Measurements from ENCODE around the gene PTPRQ. TPM values are rescaled to one million over a fixed set of nuclear protein-coding genes. Genes with fewer than 3 reads are reported as not detected.

The PTPRQ gene
- total RNA-seq, 1 donor = 5.4 TPM

DNA sequence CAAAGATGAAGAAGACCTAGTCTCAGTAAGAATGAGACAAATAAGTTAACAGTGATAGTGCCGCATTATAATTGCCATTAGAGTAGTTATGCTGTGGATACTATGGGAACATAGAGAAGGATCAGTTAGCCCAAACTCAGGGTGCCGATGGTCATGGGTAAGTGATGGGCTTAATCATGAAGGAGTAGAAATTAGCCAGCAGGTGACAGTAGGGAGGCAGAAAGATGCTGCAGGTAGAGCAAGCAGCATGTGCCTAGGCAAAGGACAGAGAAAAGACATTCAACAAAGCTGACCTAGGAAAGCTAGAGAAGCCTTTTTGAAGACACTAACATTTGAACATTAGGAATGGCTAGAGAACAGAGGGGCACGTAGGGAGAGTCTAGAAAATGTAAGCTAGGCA lies 30.6 kb upstream of the PTPRQ start:
- Histone ChIP-seq H3K36me3 (ENCODE audit: insufficient read depth, low read length) (no peaks in the 10 kb centered on the region), H4K20me1 (ENCODE audit: insufficient read depth, low read length) (no peaks in the 10 kb centered on the region), H3K4me3 (ENCODE audit: insufficient read depth, low read length) (no peak overlapping the region), H3K27ac (ENCODE audit: low read depth, low read length) (no peak overlapping the region), H3K79me2 (ENCODE audit: insufficient read depth, low read length) (no peaks in the 10 kb centered on the region), H3K4me2 (ENCODE audit: insufficient read depth, low read length) (no peak overlapping the region), H3K4me1 (ENCODE audit: insufficient read depth, low read length) (no peaks in the 10 kb centered on the region), H3K9me3 (ENCODE audit: low read depth, low read length) (no peaks in the 10 kb centered on the region), H3K27me3 (ENCODE audit: insufficient read depth, low read length) (no peaks in the 10 kb centered on the region), H2AFZ (ENCODE audit: low read length) (peak overlapping the region; percentile 69)
- no peak for DNase-seq (ENCODE audit: insufficient read length, low spot score, missing footprints)
- TF ChIP-seq, protein P1, sequence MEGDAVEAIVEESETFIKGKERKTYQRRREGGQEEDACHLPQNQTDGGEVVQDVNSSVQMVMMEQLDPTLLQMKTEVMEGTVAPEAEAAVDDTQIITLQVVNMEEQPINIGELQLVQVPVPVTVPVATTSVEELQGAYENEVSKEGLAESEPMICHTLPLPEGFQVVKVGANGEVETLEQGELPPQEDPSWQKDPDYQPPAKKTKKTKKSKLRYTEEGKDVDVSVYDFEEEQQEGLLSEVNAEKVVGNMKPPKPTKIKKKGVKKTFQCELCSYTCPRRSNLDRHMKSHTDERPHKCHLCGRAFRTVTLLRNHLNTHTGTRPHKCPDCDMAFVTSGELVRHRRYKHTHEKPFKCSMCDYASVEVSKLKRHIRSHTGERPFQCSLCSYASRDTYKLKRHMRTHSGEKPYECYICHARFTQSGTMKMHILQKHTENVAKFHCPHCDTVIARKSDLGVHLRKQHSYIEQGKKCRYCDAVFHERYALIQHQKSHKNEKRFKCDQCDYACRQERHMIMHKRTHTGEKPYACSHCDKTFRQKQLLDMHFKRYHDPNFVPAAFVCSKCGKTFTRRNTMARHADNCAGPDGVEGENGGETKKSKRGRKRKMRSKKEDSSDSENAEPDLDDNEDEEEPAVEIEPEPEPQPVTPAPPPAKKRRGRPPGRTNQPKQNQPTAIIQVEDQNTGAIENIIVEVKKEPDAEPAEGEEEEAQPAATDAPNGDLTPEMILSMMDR (IDR thresholded peaks at IDR 0.05; ENCODE audit: extremely low read depth, low read depth, low read length) = no peak

DNA sequence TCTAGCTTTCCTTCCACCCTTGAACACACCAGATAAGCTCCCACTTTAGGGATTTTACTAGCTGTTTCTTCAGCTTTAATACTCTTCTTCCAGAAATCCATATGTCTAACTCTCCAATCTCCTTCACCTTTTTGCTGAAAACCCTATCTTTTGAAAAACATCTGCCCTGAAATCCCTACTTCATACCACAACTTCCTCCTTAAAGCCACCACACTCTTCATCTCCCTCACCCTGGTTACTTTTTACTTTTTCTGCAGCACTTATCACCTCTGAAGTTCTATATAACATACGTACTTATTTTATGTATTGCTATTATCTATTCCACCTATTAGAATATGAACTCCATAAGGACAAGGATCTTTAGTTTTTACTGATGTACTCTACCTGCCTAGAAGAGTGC lies 28.6 kb upstream of the PTPRQ start:
- Histone ChIP-seq H3K9me3 (ENCODE audit: low read depth, low read length) (no peaks in the 10 kb centered on the region), H3K4me2 (ENCODE audit: insufficient read depth, low read length) (no peak overlapping the region), H2AFZ (ENCODE audit: low read length) (no peak overlapping the region), H3K79me2 (ENCODE audit: insufficient read depth, low read length) (no peaks in the 10 kb centered on the region), H3K36me3 (ENCODE audit: insufficient read depth, low read length) (no peaks in the 10 kb centered on the region), H3K4me1 (ENCODE audit: insufficient read depth, low read length) (peaks cover 5% of the 10 kb centered on the region), H3K4me3 (ENCODE audit: insufficient read depth, low read length) (no peak overlapping the region), H3K27me3 (ENCODE audit: insufficient read depth, low read length) (no peaks in the 10 kb centered on the region), H4K20me1 (ENCODE audit: insufficient read depth, low read length) (no peaks in the 10 kb centered on the region), H3K27ac (ENCODE audit: low read depth, low read length) (no peak overlapping the region)
- no peak for DNase-seq (ENCODE audit: insufficient read length, low spot score, missing footprints)
- TF ChIP-seq, protein P1 (IDR thresholded peaks at IDR 0.05; ENCODE audit: extremely low read depth, low read depth, low read length) = no peak

DNA sequence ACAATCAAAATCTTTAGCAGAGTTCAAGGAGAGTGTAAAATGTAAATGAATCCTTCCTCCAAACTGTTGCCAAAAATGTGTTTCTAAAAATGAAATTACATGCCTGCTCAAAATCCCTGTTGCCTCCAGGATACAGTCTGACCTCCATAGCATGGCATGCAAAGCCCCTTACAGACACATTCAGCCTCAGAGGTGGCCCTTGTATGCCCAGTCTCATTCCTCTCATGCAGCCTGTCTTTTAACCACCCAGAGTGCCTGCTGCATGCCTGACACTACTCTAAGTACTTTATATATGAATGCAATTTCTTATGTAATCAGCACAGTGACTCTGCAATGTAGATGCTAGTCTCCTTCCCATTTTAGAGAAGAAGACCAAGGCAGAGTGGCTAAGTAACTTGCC lies 24.4 kb upstream of the PTPRQ start:
- no peak overlapping the region for H3K27ac ChIP-seq (ENCODE audit: low read depth, low read length)
- H3K4me3 ChIP-seq (ENCODE audit: insufficient read depth, low read length) = no peak overlapping the region
- no peaks in the 10 kb centered on the region for H4K20me1 ChIP-seq (ENCODE audit: insufficient read depth, low read length)
- H3K79me2 ChIP-seq (ENCODE audit: insufficient read depth, low read length) = no peaks in the 10 kb centered on the region
- DNase-seq (ENCODE audit: insufficient read length, low spot score, missing footprints) = no peak
- no peaks in the 10 kb centered on the region for H3K27me3 ChIP-seq (ENCODE audit: insufficient read depth, low read length)
- H3K9me3 ChIP-seq (ENCODE audit: low read depth, low read length) = no peaks in the 10 kb centered on the region
- no peaks in the 10 kb centered on the region for H3K36me3 ChIP-seq (ENCODE audit: insufficient read depth, low read length)
- H3K4me1 ChIP-seq (ENCODE audit: insufficient read depth, low read length) = peaks cover 5% of the 10 kb centered on the region
- TF ChIP-seq, protein P1 (IDR thresholded peaks at IDR 0.05; ENCODE audit: extremely low read depth, low read depth, low read length) = no peak
- peak overlapping the region; percentile 58 for H2AFZ ChIP-seq (ENCODE audit: low read length)
- no peak overlapping the region for H3K4me2 ChIP-seq (ENCODE audit: insufficient read depth, low read length)

DNA sequence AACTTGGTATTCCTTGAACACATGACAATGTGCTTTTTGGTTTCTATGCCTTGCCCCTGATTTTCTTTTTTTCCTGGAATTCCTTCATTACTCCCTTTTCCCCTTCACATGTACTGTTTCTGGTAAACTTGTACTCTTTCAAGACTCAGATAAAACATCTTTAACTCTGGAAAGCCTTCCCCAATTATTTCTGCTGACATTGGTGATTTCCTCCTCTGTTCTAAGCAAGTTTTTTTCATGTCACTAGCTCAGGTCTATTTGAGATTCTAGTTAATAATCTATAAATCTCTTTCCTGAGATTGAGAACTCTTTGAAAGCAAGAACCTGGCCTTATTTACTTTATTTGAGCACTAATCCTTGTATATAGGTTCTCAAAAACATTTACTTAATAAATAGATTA lies 24.0 kb upstream of the PTPRQ start:
- H3K9me3 ChIP-seq (ENCODE audit: low read depth, low read length) = no peaks in the 10 kb centered on the region
- no peak for DNase-seq (ENCODE audit: insufficient read length, low spot score, missing footprints)
- H2AFZ ChIP-seq (ENCODE audit: low read length) = peak overlapping the region; percentile 58
- H4K20me1 ChIP-seq (ENCODE audit: insufficient read depth, low read length) = no peaks in the 10 kb centered on the region
- H3K27ac ChIP-seq (ENCODE audit: low read depth, low read length) = no peak overlapping the region
- H3K36me3 ChIP-seq (ENCODE audit: insufficient read depth, low read length) = no peaks in the 10 kb centered on the region
- peaks cover 5% of the 10 kb centered on the region for H3K4me1 ChIP-seq (ENCODE audit: insufficient read depth, low read length)
- H3K27me3 ChIP-seq (ENCODE audit: insufficient read depth, low read length) = no peaks in the 10 kb centered on the region
- no peak overlapping the region for H3K4me2 ChIP-seq (ENCODE audit: insufficient read depth, low read length)
- no peak overlapping the region for H3K4me3 ChIP-seq (ENCODE audit: insufficient read depth, low read length)
- TF ChIP-seq, protein P1 (IDR thresholded peaks at IDR 0.05; ENCODE audit: extremely low read depth, low read depth, low read length) = no peak
- H3K79me2 ChIP-seq (ENCODE audit: insufficient read depth, low read length) = no peaks in the 10 kb centered on the region
